GM19239 (cell line): Measurements from ENCODE around the gene THSD4.

Experiments used
- DNase-seq: peaks from one replicate; pipeline ENCODE4 v3.0.0; 2011; ENCODE audit warnings: low spot score; ENCODE audit not compliant: insufficient read length
- FAIRE-seq: peaks from 2 replicates; lab custom pipeline; 2011; peaks lifted over from hg19 to GRCh38; lab: Jason Lieb, UNC

THSD4 gene

GRCh38 chr15:71333839-71334238 is 218.6 kb downstream of the THSD4 start:
- DNase-seq (no peak), FAIRE-seq (no peak)

GRCh38 chr15:71334434-71334833 is 219.2 kb downstream of the THSD4 start:
- DNase-seq = no peak
- FAIRE-seq = no peak

GRCh38 chr15:71334873-71335272 is 219.6 kb downstream of the THSD4 start:
- DNase-seq (no peak), FAIRE-seq (no peak)

- no peak for DNase-seq
- FAIRE-seq = no peak
Observed at GRCh38 chr15:71335591-71335990, 220.3 kb downstream of the THSD4 start.

GRCh38 chr15:71336671-71337070 is 221.4 kb downstream of the THSD4 start:
- no peak for DNase-seq
- FAIRE-seq = no peak

- FAIRE-seq (no peak), DNase-seq (no peak)
Observed at GRCh38 chr15:71337197-71337845, 222.1 kb downstream of the THSD4 start.

GRCh38 chr15:71338265-71338664 is 223.0 kb downstream of the THSD4 start:
- FAIRE-seq (no peak), DNase-seq (no peak)

- no peak for FAIRE-seq
- no peak for DNase-seq
Observed at GRCh38 chr15:71338827-71339542, 223.7 kb downstream of the THSD4 start.

- no peak for FAIRE-seq
Observed at GRCh38 chr15:71341811-71342550, 226.7 kb downstream of the THSD4 start.

GRCh38 chr15:71342658-71343057 is 227.4 kb downstream of the THSD4 start:
- no peak for DNase-seq
- FAIRE-seq = no peak

More at GRCh38 chr15:71341811-71342550, 226.7 kb downstream of the THSD4 start:
- no peak for DNase-seq

GRCh38 chr15:71344316-71344715 is 229.0 kb downstream of the THSD4 start:
- FAIRE-seq (no peak), DNase-seq (no peak)

GRCh38 chr15:71345186-71345585 is 229.9 kb downstream of the THSD4 start:
- FAIRE-seq (no peak), DNase-seq (no peak)

GRCh38 chr15:71346464-71346863 is 231.2 kb downstream of the THSD4 start:
- no peak for FAIRE-seq
- DNase-seq = no peak

- FAIRE-seq = no peak
- no peak for DNase-seq
Observed at GRCh38 chr15:71348597-71348996, 233.3 kb downstream of the THSD4 start.

GRCh38 chr15:71349336-71349735 is 234.1 kb downstream of the THSD4 start:
- DNase-seq (no peak), FAIRE-seq (no peak)

GRCh38 chr15:71349736-71350526 is 234.7 kb downstream of the THSD4 start:
- DNase-seq (no peak), FAIRE-seq (no peak)

GRCh38 chr15:71350622-71351378 is 235.5 kb downstream of the THSD4 start:
- no peak for FAIRE-seq
- DNase-seq = no peak

GRCh38 chr15:71352125-71352524 is 236.9 kb downstream of the THSD4 start:
- FAIRE-seq (no peak), DNase-seq (no peak)

GRCh38 chr15:71352765-71353164 is 237.5 kb downstream of the THSD4 start:
- DNase-seq (no peak), FAIRE-seq (no peak)

GRCh38 chr15:71353171-71353570 is 237.9 kb downstream of the THSD4 start:
- DNase-seq = no peak
- no peak for FAIRE-seq
